Measurements from ENCODE around the gene SLC25A45. TPM values are rescaled to one million over a fixed set of nuclear protein-coding genes. Genes with fewer than 3 reads are reported as not detected.
"Not testable (repeated sequence)": the region's sequence is repeated elsewhere in the genome, so short reads cannot be mapped to it uniquely, and the experiment has no call there.

The SLC25A45 gene
- polyA plus RNA-seq, 10 donors, result 5.1 to 9.4 (median 6.2) TPM

DNA sequence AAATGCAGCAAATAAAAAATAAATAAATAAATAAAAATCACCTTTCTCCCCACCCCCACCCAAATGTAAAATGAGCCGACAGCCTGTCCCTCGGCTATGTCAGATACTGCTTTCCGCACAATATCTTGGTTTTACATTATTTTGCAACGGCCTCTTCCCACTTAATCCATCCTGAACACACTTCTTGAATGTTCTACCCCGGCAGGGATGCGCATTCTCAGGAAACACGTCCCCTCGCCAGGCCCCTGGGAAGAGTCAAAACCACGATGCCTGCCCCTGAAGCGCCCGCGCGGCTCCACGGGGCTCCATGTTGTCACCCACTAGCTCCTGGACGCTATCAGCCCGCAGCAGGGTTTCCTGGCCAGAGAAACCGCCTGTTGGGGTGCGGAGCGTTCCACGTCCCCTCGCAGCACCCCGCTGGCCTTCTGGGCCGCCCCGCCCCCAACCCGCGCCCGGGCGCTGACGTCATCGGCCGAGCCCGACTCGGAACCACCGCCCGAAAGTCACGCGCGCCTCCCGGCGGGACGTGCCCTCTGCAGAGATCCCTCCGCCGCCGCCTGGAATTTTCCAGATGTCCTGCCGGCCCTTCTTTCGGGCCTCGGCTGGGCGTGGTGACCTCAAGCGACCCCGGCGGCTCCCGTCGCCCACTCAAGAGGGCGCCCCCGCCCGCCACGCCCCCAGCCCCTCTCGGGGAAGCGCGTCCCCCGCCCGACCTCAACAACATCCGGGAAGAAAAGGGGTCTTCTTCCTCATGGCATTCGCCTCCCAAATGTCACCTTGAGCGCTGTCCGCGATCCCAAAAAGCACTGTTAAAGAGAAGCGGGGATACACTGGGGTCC lies 39.6 kb upstream of the SLC25A45 start:
- DNase-seq, result peak; percentile 97 to 98 (median 98)

GRCh38 chr11:65420979-65421793 lies 38.7 kb upstream of the SLC25A45 start:
- peak; percentile 87 to 95 (median 91) for DNase-seq

GRCh38 chr11:65420506-65420905 lies 38.1 kb upstream of the SLC25A45 start:
- DNase-seq, result no peak

DNA sequence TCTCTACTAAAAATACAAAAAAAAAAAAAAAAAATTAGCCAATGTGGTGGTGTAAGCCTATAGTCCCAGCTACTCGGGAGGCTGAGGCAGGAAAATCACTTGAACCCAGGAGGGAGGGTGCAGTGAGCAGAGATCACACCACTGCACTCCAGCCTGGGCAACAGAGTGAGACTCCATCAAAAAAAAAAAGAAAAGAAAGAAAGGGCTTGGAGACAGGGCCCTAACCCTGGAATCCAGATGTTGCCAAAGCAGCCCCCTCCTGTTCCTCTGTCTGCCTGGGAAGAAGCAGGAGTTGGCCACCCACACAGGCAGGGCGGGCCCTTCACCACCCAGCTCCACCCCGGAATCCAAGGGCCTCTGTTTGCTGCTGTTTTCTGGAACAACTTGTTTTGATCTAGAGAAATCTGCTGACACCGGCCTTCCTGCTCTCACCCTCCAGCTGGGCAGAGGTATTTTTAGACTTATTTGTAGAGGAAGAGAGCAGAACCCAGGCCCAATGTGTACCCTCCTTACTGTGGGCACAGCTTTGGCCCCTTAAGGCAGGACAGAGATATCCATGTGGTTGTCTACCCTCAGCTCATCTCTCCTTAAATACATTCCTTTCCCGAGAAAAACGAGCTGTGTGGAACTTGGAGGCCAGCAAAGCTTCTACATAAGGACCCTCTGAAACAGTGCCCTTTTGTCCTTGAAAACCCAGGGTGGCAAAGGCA lies 37.5 kb upstream of the SLC25A45 start:
- DNase-seq, result peak; percentile 83 to 93 (median 83)

GRCh38 chr11:65419460-65419771 lies 37.0 kb upstream of the SLC25A45 start:
- DNase-seq, result no peak

GRCh38 chr11:65418681-65419459 lies 36.4 kb upstream of the SLC25A45 start:
- DNase-seq, result peak; percentile 95 to 99 (median 95)

GRCh38 chr11:65418431-65418680 lies 35.9 kb upstream of the SLC25A45 start:
- DNase-seq, result no peak

GRCh38 chr11:65417702-65418430 lies 35.4 kb upstream of the SLC25A45 start:
- peak in 1 of 3 donors; percentile 80 for DNase-seq

DNA sequence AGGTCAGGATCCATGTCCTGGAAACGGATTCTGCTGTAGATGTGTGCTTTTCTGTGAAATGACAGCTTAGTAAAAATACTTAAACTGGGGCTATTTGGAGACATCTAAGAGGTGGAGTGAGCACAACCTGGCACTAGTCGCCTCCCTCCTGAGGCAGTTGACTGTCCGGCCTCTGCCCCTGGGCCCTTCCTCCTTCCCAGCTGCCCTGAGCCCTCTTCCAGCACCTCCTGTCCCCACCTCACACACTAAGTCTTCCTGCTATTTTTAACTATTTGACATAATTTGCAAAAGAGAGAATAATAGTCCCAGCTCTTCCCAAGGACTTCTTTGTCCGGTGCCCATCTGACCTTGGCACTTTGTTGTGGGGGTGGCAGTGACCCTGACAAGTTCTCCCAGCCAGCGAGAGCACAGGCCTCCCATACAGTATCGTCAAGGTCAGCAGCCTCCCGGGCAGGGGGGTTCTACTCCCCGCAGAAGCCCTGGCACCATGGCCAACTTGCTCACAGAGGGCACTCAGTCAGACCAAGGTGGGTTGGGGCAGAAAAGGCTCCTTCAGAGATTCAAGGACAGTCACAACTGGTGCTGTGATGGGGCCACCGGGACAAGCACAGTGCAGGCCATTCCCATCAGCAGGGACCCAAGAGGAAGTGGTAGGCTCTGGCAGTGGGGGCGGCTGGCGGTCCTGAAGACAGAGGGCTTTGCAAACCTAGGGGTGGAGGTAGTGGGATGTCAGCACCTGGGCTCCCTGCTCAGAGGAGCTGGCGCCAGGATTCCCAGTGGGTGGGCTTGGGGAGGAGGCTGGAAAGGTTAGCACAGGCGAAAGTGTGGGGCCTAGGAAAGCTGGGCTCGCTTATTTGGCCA lies 34.6 kb upstream of the SLC25A45 start:
- DNase-seq, result peak in 1 of 3 donors; percentile 45

DNA sequence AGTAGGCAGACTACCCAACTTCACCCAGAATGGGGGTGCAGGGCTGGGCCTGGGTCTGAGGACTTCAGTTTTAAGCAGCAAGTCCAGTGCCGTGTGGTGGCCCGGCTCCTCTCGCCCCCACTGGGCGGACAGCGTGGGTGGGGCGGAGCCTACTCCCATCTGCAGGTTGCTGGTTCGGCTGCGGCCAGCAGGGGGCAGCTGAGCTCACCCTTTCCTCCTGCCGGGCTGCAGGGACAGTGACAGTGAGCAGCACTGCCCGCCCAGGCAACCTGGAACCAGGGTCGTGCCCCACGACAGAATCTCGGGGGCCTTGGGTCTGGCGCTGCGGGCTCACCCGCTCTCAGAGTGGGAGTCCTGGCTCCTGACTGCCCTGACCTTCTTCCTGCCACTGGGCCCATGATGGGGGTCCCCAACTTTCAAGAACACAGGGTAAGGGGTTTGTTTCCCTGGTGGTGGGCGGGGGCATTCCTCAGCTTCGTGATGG lies 33.9 kb upstream of the SLC25A45 start:
- peak in 2 of 3 donors; percentile 92 to 95 for DNase-seq

DNA sequence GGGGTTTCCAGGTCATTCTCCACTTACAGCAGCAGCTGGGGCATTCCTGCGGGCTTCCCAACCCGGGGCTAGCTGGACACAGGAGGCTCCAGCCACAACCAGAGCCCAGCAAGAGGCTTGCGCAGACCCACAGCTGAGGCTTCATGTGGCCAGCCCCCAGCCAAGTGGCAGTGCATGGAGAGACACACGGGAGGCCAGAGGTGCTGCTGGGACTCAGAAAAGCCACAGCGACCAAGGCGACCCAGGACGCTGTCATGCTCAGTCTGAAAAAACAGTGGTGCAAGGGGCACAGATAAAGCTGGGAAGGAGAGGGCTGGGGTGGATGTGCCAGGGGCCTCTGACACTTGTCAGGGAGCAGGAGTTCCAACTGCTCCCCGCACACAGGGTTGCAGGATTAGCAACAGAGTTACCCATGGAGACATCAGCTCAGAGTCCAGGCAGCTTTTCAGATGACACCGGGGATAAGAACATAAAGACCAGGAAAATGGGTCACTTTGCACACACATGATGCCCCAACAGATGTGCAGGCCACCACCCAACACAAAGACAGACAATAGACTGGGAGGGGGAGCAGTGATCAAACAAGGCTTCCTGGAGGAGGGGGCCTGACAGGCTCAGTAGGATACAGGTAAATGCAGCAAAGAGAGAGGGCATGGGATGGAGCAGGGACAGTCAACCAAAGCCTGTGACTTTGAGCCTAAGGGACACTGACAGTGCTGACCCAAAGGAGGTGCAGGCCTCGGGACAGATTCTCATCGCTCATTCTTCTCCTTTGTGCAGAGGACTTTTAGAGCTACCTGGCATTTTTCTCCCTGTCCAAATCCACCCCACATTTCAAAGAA lies 33.3 kb upstream of the SLC25A45 start:
- no peak for DNase-seq

DNA sequence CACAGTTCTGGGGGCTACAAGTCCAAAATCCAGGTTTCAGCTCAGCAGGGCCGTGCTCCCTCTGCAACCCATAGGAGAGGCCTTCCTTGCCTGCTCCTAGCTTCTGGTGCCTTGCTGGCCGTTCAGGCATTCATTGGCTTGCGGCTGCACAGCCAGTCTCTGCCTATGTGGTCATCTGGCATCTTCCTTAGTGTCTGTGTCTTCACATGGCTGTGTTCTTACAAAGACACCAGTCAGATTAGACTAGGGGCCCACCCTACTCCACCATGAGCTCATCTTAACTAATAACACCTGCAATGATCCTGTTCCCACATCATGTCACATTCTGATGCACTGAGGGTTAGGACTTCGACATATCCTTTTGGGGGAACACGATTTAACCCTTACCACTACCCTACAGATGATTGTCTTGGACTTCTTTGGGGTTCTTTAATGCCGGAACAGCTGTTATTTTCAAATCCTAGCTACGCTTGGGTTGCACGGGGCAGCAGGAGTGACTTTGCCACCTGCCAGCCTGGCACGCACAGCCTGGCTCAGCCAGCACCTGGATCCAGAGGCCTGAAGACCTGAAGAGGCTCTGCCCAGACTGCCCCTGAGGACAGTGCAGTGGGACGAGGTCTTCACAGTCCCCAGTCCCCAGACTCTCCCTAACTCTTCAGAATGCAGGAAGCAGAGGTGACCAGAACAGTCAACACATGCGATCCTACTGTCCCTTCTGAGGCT lies 32.5 kb upstream of the SLC25A45 start:
- peak in 1 of 3 donors; percentile 20 for DNase-seq

- DNase-seq, result not testable (repeated sequence)
Measured at GRCh38 chr11:65413077-65413664, 30.7 kb upstream of the SLC25A45 start.

DNA sequence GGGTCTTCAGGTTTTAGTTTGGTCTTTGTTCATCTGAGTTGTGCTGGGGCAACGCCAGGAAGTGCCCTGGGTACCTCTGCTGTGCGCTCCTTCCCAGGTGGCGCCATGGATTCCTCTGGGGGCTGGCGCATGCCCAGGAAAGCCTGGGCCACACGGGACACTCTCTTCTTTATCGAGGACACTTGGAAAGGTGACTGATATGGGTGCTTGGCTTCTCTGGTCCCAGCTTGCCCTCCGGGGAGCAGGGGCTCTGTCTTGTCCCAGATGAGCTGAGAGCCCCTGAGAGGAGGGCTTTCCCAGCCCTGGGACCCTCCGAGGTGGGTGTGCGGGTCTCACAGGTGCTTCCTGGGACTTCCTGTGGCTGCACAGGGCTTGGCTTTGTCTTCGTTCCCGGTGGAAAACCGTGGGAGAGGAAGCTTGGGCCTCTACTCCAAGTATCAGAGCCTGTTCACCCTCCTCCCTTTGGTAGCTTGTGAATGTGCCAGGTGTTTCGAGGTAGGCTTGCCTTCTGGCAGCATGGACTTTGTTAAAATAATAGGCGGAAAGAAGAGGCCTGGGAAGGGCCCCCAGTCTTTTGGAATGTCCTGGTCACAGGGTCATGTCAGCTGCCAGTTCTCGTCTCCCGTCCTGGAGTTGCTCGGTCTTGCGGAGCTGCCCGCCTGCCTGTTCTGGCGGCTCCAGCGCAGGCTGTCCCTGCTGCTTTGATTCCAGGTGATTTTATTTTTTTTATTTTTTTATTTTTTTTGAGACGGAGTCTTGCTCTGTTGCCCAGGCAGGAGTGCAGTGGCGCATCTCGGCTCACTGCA lies 30.0 kb upstream of the SLC25A45 start:
- no peak for DNase-seq

GRCh38 chr11:65411681-65412070 lies 29.2 kb upstream of the SLC25A45 start:
- no peak for DNase-seq

GRCh38 chr11:65410936-65411680 lies 28.7 kb upstream of the SLC25A45 start:
- no peak for DNase-seq
